Measurements from ENCODE around the gene MALAT1.

- no peak for TF ChIP-seq EZH2phosphoT487 (IDR thresholded peaks at IDR 0.05; ENCODE audit: borderline replicate concordance, low read depth, low read length)
- no peak for TF ChIP-seq CTCF (conservative IDR thresholded peaks at IDR 0.05; ENCODE audit: low read length)
Measured at GRCh38 chr11:65504674-65505465, 6.0 kb downstream of the MALAT1 start.

Data from OCI-LY7 (cell line).